ENCODE data around the gene C9orf50.

C9orf50 gene

GRCh38 chr9:129567329-129567728 lies 53.6 kb downstream of the C9orf50 start:
- TF ChIP-seq EP300 (IDR thresholded peaks at IDR 0.05; ENCODE audit: borderline replicate concordance) (no peak), RAD21 (IDR thresholded peaks at IDR 0.05; ENCODE audit: low read depth) (no peak), EGR1 (IDR thresholded peaks at IDR 0.05) (no peak), TCF12 (IDR thresholded peaks at IDR 0.05; ENCODE audit: low read depth) (no peak), TEAD4 (IDR thresholded peaks at IDR 0.05) (no peak), ZBTB7A (IDR thresholded peaks at IDR 0.05; ENCODE audit: low read depth) (no peak), CREB1 (IDR thresholded peaks at IDR 0.05; ENCODE audit: low read depth) (no peak), MAX (IDR thresholded peaks at IDR 0.05) (no peak), REST (IDR thresholded peaks at IDR 0.05; ENCODE audit: low read depth) (no peak), CEBPB (IDR thresholded peaks at IDR 0.05) (no peak), FOXM1 (IDR thresholded peaks at IDR 0.05; ENCODE audit: borderline replicate concordance, low read depth) (no peak), NFIC (IDR thresholded peaks at IDR 0.05) (no peak), USF1 (IDR thresholded peaks at IDR 0.05) (no peak), YY1 (IDR thresholded peaks at IDR 0.05; ENCODE audit: low read depth) (no peak), TAF1 (IDR thresholded peaks at IDR 0.05; ENCODE audit: low read depth) (no peak)

GRCh38 chr9:129566563-129567266 lies 54.2 kb downstream of the C9orf50 start:
- TF ChIP-seq REST (IDR thresholded peaks at IDR 0.05; ENCODE audit: low read depth) (no peak), MAX (IDR thresholded peaks at IDR 0.05) (no peak), NFIC (IDR thresholded peaks at IDR 0.05) (no peak)

GRCh38 chr9:129562917-129563316 lies 58.0 kb downstream of the C9orf50 start:
- TF ChIP-seq EP300 (IDR thresholded peaks at IDR 0.05; ENCODE audit: borderline replicate concordance) (no peak), TEAD4 (IDR thresholded peaks at IDR 0.05) (no peak), YY1 (IDR thresholded peaks at IDR 0.05; ENCODE audit: low read depth) (no peak), CEBPB (IDR thresholded peaks at IDR 0.05) (no peak), TCF12 (IDR thresholded peaks at IDR 0.05; ENCODE audit: low read depth) (no peak), ZBTB7A (IDR thresholded peaks at IDR 0.05; ENCODE audit: low read depth) (no peak), FOXM1 (IDR thresholded peaks at IDR 0.05; ENCODE audit: borderline replicate concordance, low read depth) (no peak), USF1 (IDR thresholded peaks at IDR 0.05) (no peak), RAD21 (IDR thresholded peaks at IDR 0.05; ENCODE audit: low read depth) (no peak), CREB1 (IDR thresholded peaks at IDR 0.05; ENCODE audit: low read depth) (no peak), REST (IDR thresholded peaks at IDR 0.05; ENCODE audit: low read depth) (no peak), NFIC (IDR thresholded peaks at IDR 0.05) (no peak), TAF1 (IDR thresholded peaks at IDR 0.05; ENCODE audit: low read depth) (no peak), EGR1 (IDR thresholded peaks at IDR 0.05) (no peak), MAX (IDR thresholded peaks at IDR 0.05) (no peak)

GRCh38 chr9:129562514-129562913 lies 58.4 kb downstream of the C9orf50 start:
- TF ChIP-seq ZBTB7A (IDR thresholded peaks at IDR 0.05; ENCODE audit: low read depth), result no peak
- no peak for TF ChIP-seq REST (IDR thresholded peaks at IDR 0.05; ENCODE audit: low read depth)
- no peak for TF ChIP-seq EGR1 (IDR thresholded peaks at IDR 0.05)
- TF ChIP-seq CEBPB (IDR thresholded peaks at IDR 0.05), result no peak
- no peak for TF ChIP-seq TEAD4 (IDR thresholded peaks at IDR 0.05)
- TF ChIP-seq YY1 (IDR thresholded peaks at IDR 0.05; ENCODE audit: low read depth), result no peak
- no peak for TF ChIP-seq NFIC (IDR thresholded peaks at IDR 0.05)
- no peak for TF ChIP-seq FOXM1 (IDR thresholded peaks at IDR 0.05; ENCODE audit: borderline replicate concordance, low read depth)
- TF ChIP-seq TCF12 (IDR thresholded peaks at IDR 0.05; ENCODE audit: low read depth), result no peak
- TF ChIP-seq TAF1 (IDR thresholded peaks at IDR 0.05; ENCODE audit: low read depth), result no peak
- no peak for TF ChIP-seq CREB1 (IDR thresholded peaks at IDR 0.05; ENCODE audit: low read depth)
- TF ChIP-seq MAX (IDR thresholded peaks at IDR 0.05), result no peak
- no peak for TF ChIP-seq EP300 (IDR thresholded peaks at IDR 0.05; ENCODE audit: borderline replicate concordance)
- no peak for TF ChIP-seq USF1 (IDR thresholded peaks at IDR 0.05)
- no peak for TF ChIP-seq RAD21 (IDR thresholded peaks at IDR 0.05; ENCODE audit: low read depth)

Data from Ishikawa (cell line).